ENCODE data around the gene CTNNBIP1. TPM values are rescaled to one million over a fixed set of nuclear protein-coding genes. Genes with fewer than 3 reads are reported as not detected.

CTNNBIP1 gene
- total and polyA plus RNA-seq, 8 donors, result 12.3 to 49.8 (median 35.2) TPM

GRCh38 chr1:9892563-9893528, 17.2 kb downstream of the CTNNBIP1 start:
- intact Hi-C loops (cut with DNase I; ENCODE audit: low total_unique reads), result no loop called here
- TF ChIP-seq POLR2AphosphoS5 (IDR thresholded peaks at IDR 0.05) (peak in 2 of 3 donors; percentile 56 to 70), POLR2A (IDR thresholded peaks at IDR 0.05) (no peak), EP300 (IDR thresholded peaks at IDR 0.05) (no peak)
- H3K4me1 ChIP-seq, result peaks cover 28 to 60% (median 46%) of the 10 kb centered on the region in 4 donors
- peak overlapping the region; percentile 77 to 86 (median 81) for H3K27ac ChIP-seq
- H3K9me3 ChIP-seq, result no peaks in the 10 kb centered on the region
- H3K27me3 ChIP-seq, result no peaks in the 10 kb centered on the region
- DNase-seq, result peak; percentile 78 to 80
- 23 to 52% (median 37%) methylated on average over 14 of the region's 14 CpGs for WGBS, 5 donors
- no peak overlapping the region for H3K4me3 ChIP-seq
- H3K36me3 ChIP-seq, result peaks cover 0 to 4% (median 0%) of the 10 kb centered on the region in 4 donors

GRCh38 chr1:9891207-9891606, 18.9 kb downstream of the CTNNBIP1 start:
- 61 to 76% (median 69%) methylated on average over 5 of the region's 5 CpGs for WGBS, 5 donors
- Histone ChIP-seq H3K9me3 (no peaks in the 10 kb centered on the region), H3K27me3 (no peaks in the 10 kb centered on the region), H3K4me3 (no peak overlapping the region), H3K4me1 (peaks cover 28 to 61% (median 46%) of the 10 kb centered on the region in 4 donors), H3K36me3 (peaks cover 0 to 14% (median 4%) of the 10 kb centered on the region in 4 donors), H3K27ac (peak overlapping the region; percentile 23 to 80 (median 58))
- intact Hi-C loops (cut with DNase I; ENCODE audit: low total_unique reads), result no loop called here
- DNase-seq, result no peak
- TF ChIP-seq CTCF (IDR thresholded peaks at IDR 0.05) (no peak), EP300 (IDR thresholded peaks at IDR 0.05) (no peak), POLR2AphosphoS5 (IDR thresholded peaks at IDR 0.05) (no peak), POLR2A (IDR thresholded peaks at IDR 0.05) (no peak)

- H3K4me3 ChIP-seq, result no peak overlapping the region
- TF ChIP-seq POLR2AphosphoS5 (IDR thresholded peaks at IDR 0.05) (no peak), CTCF (IDR thresholded peaks at IDR 0.05) (no peak), EP300 (IDR thresholded peaks at IDR 0.05) (no peak), POLR2A (IDR thresholded peaks at IDR 0.05) (no peak)
- no peaks in the 10 kb centered on the region for H3K27me3 ChIP-seq
- intact Hi-C loops (cut with DNase I; ENCODE audit: low total_unique reads), result no loop called here
- peaks cover 0 to 16% (median 5%) of the 10 kb centered on the region in 4 donors for H3K36me3 ChIP-seq
- no peaks in the 10 kb centered on the region for H3K9me3 ChIP-seq
- 27 to 51% (median 43%) methylated on average over 4 to 6 of the region's 6 CpGs for WGBS, 5 donors
- H3K4me1 ChIP-seq, result peaks cover 28 to 70% (median 46%) of the 10 kb centered on the region in 4 donors
- H3K27ac ChIP-seq, result peak overlapping the region in 4 of 5 donors; percentile 50 to 72 (median 54)
- peak; percentile 64 to 72 for DNase-seq
Measured at GRCh38 chr1:9890224-9890731, 19.8 kb downstream of the CTNNBIP1 start.

DNA sequence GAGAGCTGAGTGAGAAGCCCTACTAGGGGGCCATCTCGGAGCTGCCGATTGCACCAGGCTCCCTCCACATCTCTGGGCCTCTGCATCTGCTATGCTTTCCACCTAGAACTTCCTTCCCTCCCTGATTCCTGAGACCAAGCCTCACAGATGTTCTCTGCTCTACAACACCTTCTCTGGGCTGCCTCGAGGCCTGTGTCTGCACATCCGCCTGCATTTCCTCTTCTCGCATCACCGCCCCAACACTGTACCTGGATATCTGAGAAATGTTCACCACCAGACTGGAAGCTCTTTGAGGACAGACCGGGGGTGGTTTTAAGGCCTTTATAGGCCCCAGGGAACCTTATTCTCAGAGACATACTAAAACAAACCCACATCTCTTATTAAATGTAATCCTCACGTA, 20.7 kb downstream of the CTNNBIP1 start:
- Histone ChIP-seq H3K9me3 (no peaks in the 10 kb centered on the region), H3K4me3 (no peak overlapping the region), H3K4me1 (peaks cover 28 to 71% (median 43%) of the 10 kb centered on the region in 4 donors), H3K36me3 (peaks cover 0 to 16% (median 5%) of the 10 kb centered on the region in 4 donors), H3K27me3 (no peaks in the 10 kb centered on the region), H3K27ac (peak overlapping the region in 3 of 5 donors; percentile 51 to 72 (median 58))
- DNase-seq, result no peak
- WGBS, 5 donors, result 77 to 92% (median 85%) methylated on average over 8 of the region's 8 CpGs
- intact Hi-C loops (cut with DNase I; ENCODE audit: low total_unique reads), result no loop called here
- no peak for TF ChIP-seq EP300 (IDR thresholded peaks at IDR 0.05)
- no peak for TF ChIP-seq CTCF (IDR thresholded peaks at IDR 0.05)
- no peak for TF ChIP-seq POLR2AphosphoS5 (IDR thresholded peaks at IDR 0.05)
- no peak for TF ChIP-seq POLR2A (IDR thresholded peaks at IDR 0.05)
